GM13977 (cell line): ENCODE data around the gene MAPRE3.

Source experiments
- DNase-seq: peaks from one replicate; pipeline ENCODE4 v3.0.0; 2012; ENCODE audit warnings: low spot score
- in situ Hi-C: fragments of 300-500 bp; cut with MboI; formaldehyde crosslinking; loops from one replicate; pipeline ENCODE4 v1.12.0; 2022; ENCODE audit warnings: low sequenced_read_pairs, low pct_unique_long_range_greater_than_20kb, mixed read lengths, inconsistent platforms; ENCODE audit not compliant: unreplicated experiment
- TF ChIP-seq, protein P1 (sequence below): IDR thresholded peaks from 2 replicates; pipeline ENCODE4 v1.5.1; 2012; ENCODE audit warnings: mild to moderate bottlenecking, control low read depth; ENCODE audit not compliant: insufficient read depth; ENCODE audit errors: extremely low read depth, missing control alignments

Gene MAPRE3

DNA sequence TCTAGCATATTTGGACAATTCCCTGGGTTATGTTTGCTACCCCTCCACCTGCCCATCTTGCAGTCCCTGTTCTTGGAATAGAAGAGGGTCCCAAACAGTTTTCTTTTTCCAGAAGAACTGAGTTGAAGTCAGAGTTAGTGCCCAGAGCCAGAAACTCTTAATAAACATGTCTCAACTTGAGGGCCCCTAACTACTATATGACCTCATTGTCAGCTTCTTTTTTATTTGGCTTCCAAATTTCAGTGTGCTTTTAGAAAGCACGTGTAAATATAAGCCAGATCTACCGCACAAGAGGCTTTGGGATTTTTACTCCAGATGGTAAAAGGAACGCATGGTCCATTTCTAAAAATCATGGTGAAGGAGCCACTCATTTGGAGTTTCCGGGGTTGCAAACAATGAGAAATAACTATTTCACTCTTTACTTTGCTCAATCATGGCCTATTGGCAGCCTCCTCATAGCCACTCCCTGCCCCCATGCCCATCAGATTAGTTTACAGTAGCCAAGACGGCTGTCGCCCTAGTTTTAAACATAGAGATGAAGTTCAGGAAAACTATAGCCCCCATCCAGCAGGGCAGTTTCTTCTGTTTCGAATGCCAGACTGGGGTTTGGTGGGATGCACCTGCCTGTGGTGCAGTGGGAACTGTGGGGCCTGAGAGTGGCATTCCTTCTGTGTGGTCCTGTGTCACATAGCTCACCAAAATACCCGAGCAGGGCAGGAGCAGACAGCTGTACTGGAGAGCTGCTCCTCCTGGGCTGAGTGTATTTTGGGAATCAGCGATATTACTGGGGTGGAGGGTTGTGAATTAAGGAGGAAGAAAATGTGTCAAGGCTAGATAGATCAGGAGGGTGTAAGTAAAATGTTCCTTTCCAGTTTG lies 1.7 kb downstream of the MAPRE3 start:
- in situ Hi-C loops, result loop anchor here (25.0 kb wide), 2 partner anchors 215 to 315 kb away; partner anchors contain the start of genes DNAJC5G and TRIM54
- no peak for DNase-seq
- TF ChIP-seq, protein P1, sequence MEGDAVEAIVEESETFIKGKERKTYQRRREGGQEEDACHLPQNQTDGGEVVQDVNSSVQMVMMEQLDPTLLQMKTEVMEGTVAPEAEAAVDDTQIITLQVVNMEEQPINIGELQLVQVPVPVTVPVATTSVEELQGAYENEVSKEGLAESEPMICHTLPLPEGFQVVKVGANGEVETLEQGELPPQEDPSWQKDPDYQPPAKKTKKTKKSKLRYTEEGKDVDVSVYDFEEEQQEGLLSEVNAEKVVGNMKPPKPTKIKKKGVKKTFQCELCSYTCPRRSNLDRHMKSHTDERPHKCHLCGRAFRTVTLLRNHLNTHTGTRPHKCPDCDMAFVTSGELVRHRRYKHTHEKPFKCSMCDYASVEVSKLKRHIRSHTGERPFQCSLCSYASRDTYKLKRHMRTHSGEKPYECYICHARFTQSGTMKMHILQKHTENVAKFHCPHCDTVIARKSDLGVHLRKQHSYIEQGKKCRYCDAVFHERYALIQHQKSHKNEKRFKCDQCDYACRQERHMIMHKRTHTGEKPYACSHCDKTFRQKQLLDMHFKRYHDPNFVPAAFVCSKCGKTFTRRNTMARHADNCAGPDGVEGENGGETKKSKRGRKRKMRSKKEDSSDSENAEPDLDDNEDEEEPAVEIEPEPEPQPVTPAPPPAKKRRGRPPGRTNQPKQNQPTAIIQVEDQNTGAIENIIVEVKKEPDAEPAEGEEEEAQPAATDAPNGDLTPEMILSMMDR, result no peak

DNA sequence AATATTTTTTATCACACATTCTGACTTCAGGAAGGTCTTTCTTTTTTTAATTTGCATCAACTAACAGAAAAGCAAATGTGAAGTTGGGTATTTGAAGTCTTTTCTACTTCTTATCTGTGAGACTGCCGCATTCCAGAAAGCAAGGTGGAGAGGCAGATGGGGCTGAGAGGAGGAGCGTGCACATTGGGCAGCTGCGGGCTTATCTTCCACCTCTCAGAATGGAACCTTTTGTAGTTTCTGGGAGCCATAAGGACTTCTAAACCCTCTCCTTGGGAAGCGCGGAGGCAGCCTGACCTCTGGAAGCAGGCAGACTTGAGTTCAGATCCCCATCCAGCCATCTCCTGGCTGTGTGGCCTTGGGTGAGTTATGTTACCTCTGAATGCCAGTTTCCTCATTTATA lies 3.9 kb downstream of the MAPRE3 start:
- TF ChIP-seq, protein P1, result no peak
- no peak for DNase-seq
- in situ Hi-C loops, result loop anchor here (25.0 kb wide), 2 partner anchors 213 to 313 kb away; partner anchors contain the start of genes DNAJC5G and TRIM54

GRCh38 chr2:26975102-26975501 lies 4.7 kb downstream of the MAPRE3 start:
- no peak for DNase-seq
- TF ChIP-seq, protein P1, result no peak
- in situ Hi-C loops, result no loop called here

DNA sequence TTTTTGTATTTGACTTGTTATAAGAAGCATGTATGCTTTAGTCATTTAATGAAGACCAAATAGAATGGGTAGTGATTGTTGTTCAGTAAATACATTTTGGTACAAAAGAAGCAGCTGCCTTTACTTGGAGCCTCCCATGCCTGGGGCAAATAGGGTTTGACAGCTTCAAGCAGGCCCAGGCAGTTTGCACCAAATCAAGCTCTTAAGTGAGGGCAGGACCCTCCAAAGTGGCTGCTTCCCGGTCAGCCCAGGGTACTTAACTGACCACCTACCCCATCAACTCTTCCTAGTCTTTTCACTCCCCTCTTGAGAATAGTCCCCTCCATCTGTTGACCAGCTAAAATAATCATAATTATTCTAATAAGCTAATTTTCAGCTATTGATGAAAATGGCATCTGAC lies 5.2 kb downstream of the MAPRE3 start:
- TF ChIP-seq, protein P1, result no peak
- in situ Hi-C loops, result no loop called here
- no peak for DNase-seq

DNA sequence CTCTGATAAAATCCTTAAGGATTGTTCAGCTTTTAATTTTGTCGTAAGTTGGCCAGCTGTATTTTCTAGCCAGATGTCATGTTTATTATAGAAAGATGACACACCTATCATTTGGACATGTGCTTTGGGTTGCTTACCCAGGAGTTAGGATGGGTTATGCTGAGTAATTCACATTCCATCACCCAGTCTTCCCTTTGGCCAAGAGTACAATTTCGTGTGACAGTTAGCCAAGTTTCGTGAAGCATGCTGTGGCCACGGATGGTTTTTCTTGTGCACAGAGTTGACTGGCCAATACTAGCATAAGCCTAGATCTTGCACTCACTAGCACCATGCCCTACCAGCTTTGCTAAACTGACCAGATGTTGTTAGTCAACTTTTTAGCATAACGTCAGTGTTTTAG lies 5.8 kb downstream of the MAPRE3 start:
- in situ Hi-C loops, result no loop called here
- TF ChIP-seq, protein P1, result no peak
- DNase-seq, result no peak

DNA sequence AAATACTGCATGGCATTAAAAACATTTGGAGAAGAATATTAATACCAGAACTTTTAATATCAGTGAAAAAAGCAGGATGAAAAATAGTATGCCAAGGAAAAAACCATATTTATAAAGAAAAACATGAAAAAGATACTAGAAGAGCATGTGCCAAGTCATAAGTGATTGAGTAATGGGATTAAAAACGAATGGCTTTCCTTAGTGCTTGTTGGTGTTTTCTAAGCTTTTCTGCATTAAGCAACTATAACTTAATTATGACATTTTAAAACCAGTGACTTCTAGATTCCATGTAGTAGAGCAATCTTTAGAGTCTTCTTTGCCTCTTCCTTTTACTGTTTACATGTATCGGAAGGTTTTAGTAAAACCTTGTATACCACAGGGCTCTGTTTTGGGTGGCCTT lies 6.6 kb downstream of the MAPRE3 start:
- in situ Hi-C loops, result no loop called here
- DNase-seq, result no peak
- TF ChIP-seq, protein P1, result no peak
